Breast epithelium (tissue), 3 donors: ENCODE measurements around the gene ZNF606.

Experiments used
- POLR2A ChIP-seq: fragments of 450-650 bp; IDR thresholded peaks from one replicate; pipeline ENCODE4 v1.6.1; 2016; ENCODE audit warnings: antibody characterized with exemption, mild to moderate bottlenecking, moderate library complexity
- POLR2AphosphoS5 ChIP-seq, 3 donors: sonication (generic); formaldehyde crosslinking; IDR thresholded peaks; one replicate each; pipeline ENCODE4 v1.6.1; 2017; ENCODE audit warnings: antibody characterized with exemption in 3 of 3
- TF ChIP-seq, protein P1 (sequence below), 3 donors: fragments of 450-650 bp; IDR thresholded peaks; one replicate each; pipeline ENCODE4 v1.5.1; 2016 to 2017; ENCODE audit warnings: antibody characterized with exemption in 3 of 3, mild to moderate bottlenecking in 3 of 3, moderate library complexity in 3 of 3

DNA sequence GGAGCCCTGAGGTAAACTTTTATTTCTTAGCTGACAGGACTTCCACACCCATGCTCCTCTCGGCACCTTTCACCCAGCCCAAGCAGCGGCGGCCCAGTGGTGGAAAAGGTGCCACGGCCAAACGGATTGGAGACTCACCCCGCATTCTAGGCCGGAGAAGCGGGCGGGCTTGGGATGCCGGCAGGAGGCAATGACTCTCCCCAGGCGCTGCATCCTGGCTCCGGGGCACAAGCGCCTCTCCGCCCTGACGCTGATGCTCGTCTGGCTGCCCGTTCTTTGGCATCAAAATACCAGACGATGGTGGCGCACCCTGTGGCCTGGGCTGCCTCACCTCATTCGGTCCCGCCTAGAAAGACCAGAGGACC lies 6.7 kb upstream of the ZNF606 start:
- TF ChIP-seq, protein P1, sequence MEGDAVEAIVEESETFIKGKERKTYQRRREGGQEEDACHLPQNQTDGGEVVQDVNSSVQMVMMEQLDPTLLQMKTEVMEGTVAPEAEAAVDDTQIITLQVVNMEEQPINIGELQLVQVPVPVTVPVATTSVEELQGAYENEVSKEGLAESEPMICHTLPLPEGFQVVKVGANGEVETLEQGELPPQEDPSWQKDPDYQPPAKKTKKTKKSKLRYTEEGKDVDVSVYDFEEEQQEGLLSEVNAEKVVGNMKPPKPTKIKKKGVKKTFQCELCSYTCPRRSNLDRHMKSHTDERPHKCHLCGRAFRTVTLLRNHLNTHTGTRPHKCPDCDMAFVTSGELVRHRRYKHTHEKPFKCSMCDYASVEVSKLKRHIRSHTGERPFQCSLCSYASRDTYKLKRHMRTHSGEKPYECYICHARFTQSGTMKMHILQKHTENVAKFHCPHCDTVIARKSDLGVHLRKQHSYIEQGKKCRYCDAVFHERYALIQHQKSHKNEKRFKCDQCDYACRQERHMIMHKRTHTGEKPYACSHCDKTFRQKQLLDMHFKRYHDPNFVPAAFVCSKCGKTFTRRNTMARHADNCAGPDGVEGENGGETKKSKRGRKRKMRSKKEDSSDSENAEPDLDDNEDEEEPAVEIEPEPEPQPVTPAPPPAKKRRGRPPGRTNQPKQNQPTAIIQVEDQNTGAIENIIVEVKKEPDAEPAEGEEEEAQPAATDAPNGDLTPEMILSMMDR (IDR thresholded peaks at IDR 0.05), result no peak
- TF ChIP-seq POLR2A (no peak), POLR2AphosphoS5 (IDR thresholded peaks at IDR 0.05) (no peak)
